Progenitor cell of endocrine pancreas (in vitro differentiated cells): Measurements from ENCODE around the gene GRIK1. TPM values are rescaled to one million over a fixed set of nuclear protein-coding genes. Genes with fewer than 3 reads are reported as not detected.
"Not testable (repeated sequence)": the region's sequence is repeated elsewhere in the genome, so short reads cannot be mapped to it uniquely, and the experiment has no call there.

Source experiments
- DNase-seq: peaks from one replicate; pipeline ENCODE4 v3.0.0; 2021; ENCODE audit warnings: low spot score; ENCODE audit not compliant: unreplicated experiment
- H3K27ac Mint-ChIP-seq: 2 replicates; pipeline ENCODE4 v1.8.0; 2021; ENCODE audit warnings: mild to moderate bottlenecking, moderate library complexity, mixed read lengths
- H3K27me3 Mint-ChIP-seq: 2 replicates; pipeline ENCODE4 v1.8.0; 2021; ENCODE audit warnings: mixed read lengths
- H3K36me3 Mint-ChIP-seq: 2 replicates; pipeline ENCODE4 v1.8.0; 2022; ENCODE audit warnings: mixed read lengths; ENCODE audit not compliant: insufficient read depth
- H3K4me1 Mint-ChIP-seq: 2 replicates; pipeline ENCODE4 v1.8.0; 2021; ENCODE audit warnings: low read depth, mixed read lengths
- H3K4me3 Mint-ChIP-seq: 2 replicates; pipeline ENCODE4 v1.8.0; 2021; ENCODE audit warnings: low read depth, mild to moderate bottlenecking, moderate library complexity, mixed read lengths
- H3K9me3 Mint-ChIP-seq: 2 replicates; pipeline ENCODE4 v1.8.0; 2021; ENCODE audit warnings: low read depth, mixed read lengths
- total RNA-seq: library from RNA; stranded (reverse); gene quantifications from 2 replicates; pipeline ENCODE4 v1.2.1, GENCODE V29; 2021
- TF ChIP-seq, protein P1 (sequence below): fragments of 200-600 bp; sonication (generic); IDR thresholded peaks from one replicate; pipeline ENCODE4 v1.5.0; 2021; ENCODE audit warnings: antibody characterized with exemption, mild to moderate bottlenecking; ENCODE audit not compliant: unreplicated experiment

Gene GRIK1
- total RNA-seq, 1 donor from 2014 or later = 0.26 TPM

DNA sequence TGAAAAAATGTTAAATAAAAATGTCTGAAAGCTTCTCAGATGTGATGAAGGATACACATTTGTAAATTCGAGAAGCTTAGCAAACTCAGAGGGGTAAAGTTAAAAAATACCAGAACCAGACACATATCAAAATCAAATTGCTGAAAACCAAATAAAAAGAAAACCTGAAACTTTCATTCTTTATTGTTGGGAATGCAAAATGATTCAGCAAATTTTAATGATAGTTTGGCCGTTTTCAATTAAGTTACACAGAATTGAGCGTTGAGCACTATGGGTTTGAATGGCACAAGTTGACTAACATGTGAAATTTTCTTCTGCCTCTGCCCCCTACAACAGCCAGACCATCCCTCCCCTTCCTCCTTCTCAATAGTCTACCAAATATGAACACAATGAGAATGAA lies 33.5 kb upstream of the GRIK1 start:
- H3K4me3 Mint-ChIP-seq = no peak overlapping the region
- no peaks in the 10 kb centered on the region for H3K36me3 Mint-ChIP-seq
- DNase-seq = no peak
- no peaks in the 10 kb centered on the region for H3K4me1 Mint-ChIP-seq
- no peaks in the 10 kb centered on the region for H3K27me3 Mint-ChIP-seq
- no peaks in the 10 kb centered on the region for H3K9me3 Mint-ChIP-seq
- H3K27ac Mint-ChIP-seq = no peak overlapping the region
- TF ChIP-seq, protein P1, sequence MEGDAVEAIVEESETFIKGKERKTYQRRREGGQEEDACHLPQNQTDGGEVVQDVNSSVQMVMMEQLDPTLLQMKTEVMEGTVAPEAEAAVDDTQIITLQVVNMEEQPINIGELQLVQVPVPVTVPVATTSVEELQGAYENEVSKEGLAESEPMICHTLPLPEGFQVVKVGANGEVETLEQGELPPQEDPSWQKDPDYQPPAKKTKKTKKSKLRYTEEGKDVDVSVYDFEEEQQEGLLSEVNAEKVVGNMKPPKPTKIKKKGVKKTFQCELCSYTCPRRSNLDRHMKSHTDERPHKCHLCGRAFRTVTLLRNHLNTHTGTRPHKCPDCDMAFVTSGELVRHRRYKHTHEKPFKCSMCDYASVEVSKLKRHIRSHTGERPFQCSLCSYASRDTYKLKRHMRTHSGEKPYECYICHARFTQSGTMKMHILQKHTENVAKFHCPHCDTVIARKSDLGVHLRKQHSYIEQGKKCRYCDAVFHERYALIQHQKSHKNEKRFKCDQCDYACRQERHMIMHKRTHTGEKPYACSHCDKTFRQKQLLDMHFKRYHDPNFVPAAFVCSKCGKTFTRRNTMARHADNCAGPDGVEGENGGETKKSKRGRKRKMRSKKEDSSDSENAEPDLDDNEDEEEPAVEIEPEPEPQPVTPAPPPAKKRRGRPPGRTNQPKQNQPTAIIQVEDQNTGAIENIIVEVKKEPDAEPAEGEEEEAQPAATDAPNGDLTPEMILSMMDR = no peak

DNA sequence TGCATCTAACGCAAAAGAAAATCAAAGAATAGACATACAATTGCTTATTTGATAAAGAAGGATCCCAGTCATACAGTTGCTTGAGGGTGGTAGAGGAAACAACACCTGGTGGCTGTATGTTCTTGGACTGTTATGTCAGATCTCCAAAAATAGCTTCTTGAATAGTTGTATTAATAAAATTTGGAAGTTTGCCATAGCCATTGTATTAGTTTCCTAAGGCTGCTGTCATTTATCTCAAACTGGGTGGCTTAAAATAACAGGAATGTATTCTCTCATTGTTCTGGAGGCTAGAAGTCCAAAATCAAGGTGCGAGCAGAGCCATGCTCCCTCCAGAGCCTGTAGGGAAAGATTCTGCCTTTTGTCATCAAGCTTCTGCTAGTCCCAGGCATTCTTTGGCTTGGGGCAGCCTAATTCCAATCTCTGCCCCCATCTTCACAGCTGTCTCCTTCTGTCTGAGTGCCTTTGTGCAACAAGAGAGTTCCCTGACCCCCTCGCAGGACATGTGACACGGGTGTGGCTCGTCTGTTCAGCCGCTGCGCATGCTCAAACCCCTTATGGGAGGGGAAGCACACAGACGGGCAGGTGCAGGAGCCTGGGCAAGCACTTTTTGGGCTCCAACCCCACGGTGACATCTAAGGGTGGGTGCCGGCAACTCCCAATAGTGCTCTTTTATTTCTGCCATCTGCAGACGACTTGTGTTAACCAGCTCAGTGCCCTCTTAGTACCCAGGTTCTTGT lies 21.7 kb upstream of the GRIK1 start:
- Mint-ChIP-seq H3K36me3 (no peaks in the 10 kb centered on the region), H3K4me1 (no peaks in the 10 kb centered on the region), H3K4me3 (no peak overlapping the region), H3K27me3 (no peaks in the 10 kb centered on the region), H3K9me3 (peaks cover 4% of the 10 kb centered on the region), H3K27ac (no peak overlapping the region)
- no peak for DNase-seq
- TF ChIP-seq, protein P1 = no peak

DNA sequence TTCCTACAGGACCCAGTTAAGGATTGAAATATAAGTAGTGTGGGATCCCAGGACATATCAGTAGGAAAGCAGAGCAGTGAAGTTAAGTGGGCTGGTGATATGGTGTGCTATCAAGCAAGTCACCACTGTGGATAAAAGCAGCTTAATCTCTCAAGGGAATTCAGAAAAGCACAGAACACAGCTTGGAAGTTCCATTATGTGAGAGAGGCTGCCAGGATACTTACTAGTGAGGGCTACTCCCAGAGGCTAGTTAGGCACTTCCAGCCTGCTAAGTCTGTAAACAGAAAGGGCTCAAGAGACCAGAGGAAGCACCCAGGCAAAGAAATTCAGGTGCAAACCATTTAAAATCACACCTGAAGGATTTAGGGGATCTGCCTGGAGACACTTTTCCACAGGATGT lies 18.8 kb upstream of the GRIK1 start:
- Mint-ChIP-seq H3K4me1 (no peaks in the 10 kb centered on the region), H3K9me3 (peaks cover 4% of the 10 kb centered on the region), H3K27ac (no peak overlapping the region), H3K36me3 (no peaks in the 10 kb centered on the region), H3K27me3 (no peaks in the 10 kb centered on the region), H3K4me3 (no peak overlapping the region)
- TF ChIP-seq, protein P1 = no peak
- DNase-seq = no peak

DNA sequence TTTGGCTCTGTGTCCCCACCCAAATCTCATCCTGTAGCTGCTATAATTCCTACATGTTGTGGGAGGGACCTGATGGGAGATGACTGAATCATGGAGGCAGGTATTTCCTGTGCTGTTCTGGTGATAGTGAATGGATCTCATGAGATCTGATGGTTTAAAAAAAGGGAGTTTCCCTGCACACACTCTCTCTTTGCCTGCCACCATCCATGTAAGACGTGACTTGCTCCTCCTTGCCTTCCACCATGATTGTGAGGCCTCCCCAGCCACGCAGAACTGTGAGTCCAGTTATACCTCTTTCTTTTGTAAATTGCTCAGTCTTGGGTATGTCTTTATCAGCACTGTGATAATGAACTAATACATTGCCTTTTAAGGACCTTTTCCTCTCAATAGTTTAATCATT lies 18.2 kb upstream of the GRIK1 start:
- H3K9me3 Mint-ChIP-seq, DNase-seq, H3K4me1 Mint-ChIP-seq, H3K27ac Mint-ChIP-seq, H3K36me3 Mint-ChIP-seq, H3K4me3 Mint-ChIP-seq, H3K27me3 Mint-ChIP-seq: not testable (repeated sequence)

DNA sequence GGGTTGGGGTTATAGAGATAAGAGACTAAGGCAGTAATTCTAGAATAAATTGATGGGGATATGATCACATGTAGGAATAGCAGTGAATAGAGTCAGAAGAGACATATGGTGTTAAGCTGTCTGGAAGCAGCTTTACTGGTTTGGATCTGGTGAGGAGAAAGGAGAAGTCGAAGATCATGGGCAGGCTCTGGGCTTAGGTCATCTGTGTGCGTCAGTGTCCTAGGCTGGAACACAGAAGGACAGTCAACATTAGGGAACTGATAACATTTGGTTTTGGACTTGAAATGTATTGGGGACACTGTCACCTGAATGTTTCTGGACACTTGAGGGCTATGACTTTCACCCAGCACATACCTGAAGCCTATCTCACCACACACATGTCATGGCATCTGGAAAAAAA lies 13.9 kb upstream of the GRIK1 start:
- Mint-ChIP-seq H3K27me3 (peaks cover 7% of the 10 kb centered on the region), H3K27ac (no peak overlapping the region), H3K36me3 (no peaks in the 10 kb centered on the region), H3K4me3 (no peak overlapping the region), H3K9me3 (peaks cover 4% of the 10 kb centered on the region), H3K4me1 (peaks cover 2% of the 10 kb centered on the region)
- TF ChIP-seq, protein P1 = no peak
- no peak for DNase-seq

DNA sequence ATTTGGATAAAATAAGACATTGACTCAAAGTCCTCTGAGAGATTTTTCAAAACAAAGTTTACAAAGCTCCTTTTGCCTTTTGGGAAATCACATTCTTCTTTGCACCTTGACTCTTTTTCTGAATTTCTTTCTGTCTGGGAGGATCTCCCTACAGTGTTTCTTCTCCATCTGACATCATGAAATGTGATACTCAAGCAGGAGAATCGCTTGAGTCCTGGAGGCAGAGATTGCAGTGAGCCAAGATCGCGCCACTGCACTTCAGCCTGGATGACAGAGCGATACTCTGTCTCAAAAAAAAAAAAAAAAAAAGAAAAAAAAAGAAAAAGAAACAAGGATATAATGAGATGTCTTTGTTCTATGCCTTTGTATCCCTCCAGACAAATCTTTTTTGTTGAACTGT lies 13.3 kb upstream of the GRIK1 start:
- Mint-ChIP-seq H3K4me1 (peaks cover 2% of the 10 kb centered on the region), H3K36me3 (no peaks in the 10 kb centered on the region), H3K9me3 (peaks cover 2% of the 10 kb centered on the region), H3K27ac (no peak overlapping the region), H3K4me3 (no peak overlapping the region), H3K27me3 (peaks cover 7% of the 10 kb centered on the region)
- no peak for DNase-seq
- TF ChIP-seq, protein P1 = no peak
